ENCODE data around the gene SULT1C3.
A peak's percentile ranks its signal among the peaks of the same experiment; 100 is the strongest.

SULT1C3 gene

DNA sequence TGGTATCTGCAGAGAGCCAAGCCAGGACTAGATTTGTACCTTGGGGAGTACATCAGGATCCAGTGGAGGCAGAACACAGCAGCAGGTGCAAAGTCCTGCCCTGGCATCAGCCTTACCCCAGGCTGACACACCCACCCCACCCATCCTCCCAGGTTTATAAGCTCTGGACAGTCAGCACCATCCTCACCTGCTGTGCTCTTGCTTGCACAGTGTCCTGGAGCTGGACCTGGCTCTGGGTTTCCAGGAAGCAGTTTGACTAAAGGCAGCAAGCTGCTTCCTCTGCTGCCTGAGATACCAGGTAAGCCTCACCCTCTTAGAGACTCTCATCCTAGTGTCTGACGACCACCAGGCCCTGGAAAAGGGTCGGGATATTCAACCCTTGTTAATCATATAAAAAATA is at the start of gene SULT1C3:
SULT1C3 (plus strand) TSS at position 183 of the 400 bp plus-strand sequence. CDS start 7,227 bp downstream, outside the sequence.
- DNase-seq: no peak

DNA sequence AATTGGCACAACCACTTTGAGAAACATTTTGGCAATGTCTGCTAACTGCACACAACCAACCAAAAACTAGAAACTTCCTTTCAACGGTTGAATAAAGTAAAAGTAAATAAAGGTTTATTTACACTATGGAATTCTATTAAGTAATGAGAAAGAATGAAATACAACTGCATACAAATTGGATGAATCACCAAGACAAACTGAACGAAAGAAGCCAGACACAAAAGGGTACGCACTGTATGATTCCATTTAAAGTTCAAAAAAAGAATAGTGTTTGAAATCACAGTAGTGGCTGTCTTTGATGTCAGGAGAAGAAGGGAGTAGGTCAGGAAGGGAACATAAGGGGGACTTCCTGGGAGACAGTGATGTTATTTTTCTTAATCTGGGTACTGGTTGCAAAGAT is 46.5 kb upstream of the SULT1C3 start:
- DNase-seq: peak; percentile 30

DNA sequence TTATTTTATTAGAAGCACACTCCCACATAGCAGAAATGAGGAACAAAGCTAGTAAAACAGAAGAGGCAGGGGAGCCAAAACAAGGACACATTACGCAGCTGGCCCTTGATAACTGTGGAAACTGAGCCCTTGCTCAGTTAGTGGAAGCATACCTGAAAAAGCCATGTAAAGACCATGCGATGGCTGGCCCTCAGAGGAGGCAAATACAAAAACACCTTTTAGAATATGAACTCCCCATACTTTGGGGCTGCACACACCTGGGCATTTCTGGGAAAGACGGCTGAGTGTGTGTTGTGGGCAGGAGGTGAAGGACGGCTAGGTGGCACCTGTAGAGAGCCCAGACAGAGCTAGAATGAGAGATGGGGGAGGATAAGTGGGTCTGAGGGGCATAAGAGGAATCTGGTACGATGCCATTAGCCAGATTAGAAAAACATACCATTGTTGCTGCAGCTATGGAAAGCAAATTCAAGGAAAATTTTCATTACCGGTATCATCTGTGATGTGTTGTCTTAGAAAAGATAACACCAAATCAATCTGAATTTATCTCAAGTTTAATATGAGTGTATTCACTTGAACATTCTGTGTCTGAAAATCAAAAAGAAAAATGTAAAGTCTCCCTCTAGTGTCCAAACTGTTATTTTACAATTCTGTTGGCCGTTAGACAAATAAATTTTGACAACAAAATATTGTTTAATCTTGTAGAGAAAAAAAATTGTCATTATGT is 45.2 kb upstream of the SULT1C3 start:
- peak; percentile 37 for DNase-seq

DNA sequence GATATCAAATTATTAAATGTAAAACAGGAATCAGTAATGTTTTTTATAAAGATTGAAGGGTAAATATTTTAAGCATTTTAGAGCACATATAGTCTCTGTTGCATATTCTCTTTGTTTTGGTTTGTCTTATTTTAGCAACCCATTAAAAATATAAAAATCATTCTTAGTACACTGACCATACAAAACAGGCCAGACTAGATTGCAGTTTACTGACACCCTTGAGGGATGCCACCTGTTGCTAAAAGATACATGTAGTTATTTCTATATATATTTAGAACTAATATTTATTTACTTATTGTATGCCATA is 44.7 kb upstream of the SULT1C3 start:
- DNase-seq: no peak

DNA sequence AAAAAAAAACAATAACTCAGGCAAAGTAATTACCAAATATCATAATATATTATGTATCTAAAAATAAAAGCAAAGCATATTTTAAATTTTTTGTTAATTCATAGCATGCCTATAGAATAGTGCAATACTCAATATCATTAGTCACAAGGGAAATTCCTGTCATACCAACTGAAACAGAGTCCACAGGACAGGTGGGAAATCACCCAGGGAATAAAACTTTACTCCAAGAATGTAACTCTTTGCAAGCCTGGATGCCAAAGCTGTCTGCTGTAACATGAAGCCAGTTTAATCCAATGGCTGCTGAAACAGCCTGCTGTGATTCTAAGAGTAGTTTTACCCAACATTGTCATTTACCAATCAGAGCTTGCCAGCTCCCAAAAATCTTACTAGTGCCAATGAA is 40.0 kb upstream of the SULT1C3 start:
- peak; percentile 57 for DNase-seq

DNA sequence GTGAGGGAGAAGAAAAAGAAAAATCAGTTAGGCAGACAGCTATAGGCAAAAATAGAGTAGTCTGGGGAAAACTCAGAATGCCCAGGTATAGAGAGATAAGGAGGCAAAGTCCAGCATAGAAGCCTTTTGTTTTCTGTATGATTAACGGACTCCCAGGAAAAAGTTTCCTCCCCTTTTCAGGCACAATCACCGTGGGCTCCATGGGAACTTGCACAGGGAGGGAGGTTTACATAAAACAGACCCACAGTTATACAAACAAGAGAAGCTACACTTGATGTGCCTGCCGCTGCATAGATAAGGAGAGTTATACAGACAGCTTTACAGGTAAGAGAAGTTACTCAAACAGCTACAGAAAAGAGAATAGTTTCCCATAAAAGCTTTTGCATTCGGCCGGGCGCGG is 39.2 kb upstream of the SULT1C3 start:
- DNase-seq: no peak

DNA sequence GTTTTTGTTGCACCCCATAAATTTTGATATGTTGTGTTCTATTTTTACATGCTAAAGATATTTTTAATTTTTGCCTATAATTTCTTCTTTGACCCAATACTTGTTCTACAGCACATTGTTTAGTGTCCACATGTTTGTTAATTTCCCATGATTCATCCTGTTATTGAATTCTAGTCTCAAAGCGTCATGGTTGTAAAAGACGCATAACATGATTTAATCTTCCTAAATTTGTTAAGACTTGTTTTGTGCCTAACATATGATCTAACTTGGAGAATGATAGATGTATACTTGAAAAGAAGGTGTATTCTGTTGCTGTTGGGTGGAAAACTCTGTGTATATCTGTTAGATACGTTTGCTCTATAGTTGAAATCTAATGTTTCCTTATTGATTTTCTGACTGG is 27.1 kb upstream of the SULT1C3 start:
- DNase-seq: no peak

DNA sequence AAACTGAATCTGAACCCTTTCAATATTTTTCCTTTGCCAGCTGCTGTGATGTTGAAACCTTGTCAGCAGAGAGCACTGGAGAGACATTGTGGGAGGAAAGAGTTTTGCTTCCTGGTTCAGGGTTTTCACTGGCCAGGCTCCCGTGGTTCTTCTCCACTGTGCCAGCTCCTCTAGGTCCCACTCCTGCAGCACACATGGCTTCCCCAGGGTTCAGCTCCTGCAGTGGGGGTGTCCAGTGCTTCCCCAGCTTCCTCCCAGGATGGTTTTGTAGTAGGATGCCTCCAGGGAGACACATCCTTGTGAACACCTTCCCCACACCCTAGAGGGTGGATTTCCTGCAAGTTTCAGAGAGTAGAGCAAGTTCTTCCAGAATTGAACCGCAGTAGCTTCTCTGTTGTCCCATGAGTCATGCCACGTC is 24.0 kb upstream of the SULT1C3 start:
- DNase-seq: peak; percentile 55

DNA sequence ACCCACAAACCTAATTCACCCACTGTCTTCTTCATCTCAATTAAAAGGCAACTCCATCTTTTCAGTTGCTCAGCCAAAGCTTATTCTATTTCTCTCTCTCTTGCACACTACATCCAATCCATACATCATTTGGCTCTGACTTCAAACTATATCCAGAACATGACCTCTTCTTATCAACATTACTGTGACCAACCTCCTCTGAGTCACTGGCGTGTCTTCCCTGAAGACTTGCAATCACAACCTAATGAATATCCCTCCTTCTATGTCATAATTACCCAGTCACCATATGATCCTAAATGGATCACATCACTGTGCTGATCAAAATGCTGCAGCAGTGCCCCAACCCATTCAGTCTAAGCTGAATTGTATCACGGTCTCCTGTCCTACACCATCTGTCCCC is 22.6 kb upstream of the SULT1C3 start:
- no peak for DNase-seq

DNA sequence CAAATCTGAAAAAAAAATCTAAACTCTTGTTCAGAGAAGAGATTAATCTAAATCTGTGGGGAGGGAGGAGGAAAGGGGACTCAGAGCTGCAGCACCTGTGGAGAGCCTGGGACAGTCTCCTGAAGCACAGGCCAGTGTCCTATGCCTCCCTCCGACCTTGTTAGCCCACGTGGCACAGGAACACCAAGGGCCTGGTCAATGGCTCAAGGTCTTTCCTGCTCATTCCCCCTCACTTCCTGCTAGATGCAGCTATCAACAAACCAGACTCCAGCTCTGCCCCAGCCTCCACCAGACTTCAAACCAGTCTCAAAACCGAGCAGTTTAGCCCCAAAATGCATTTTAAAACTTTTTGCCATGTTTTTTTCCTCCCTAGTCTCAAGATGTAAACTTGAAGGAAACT is 20.1 kb upstream of the SULT1C3 start:
- no peak for DNase-seq

DNA sequence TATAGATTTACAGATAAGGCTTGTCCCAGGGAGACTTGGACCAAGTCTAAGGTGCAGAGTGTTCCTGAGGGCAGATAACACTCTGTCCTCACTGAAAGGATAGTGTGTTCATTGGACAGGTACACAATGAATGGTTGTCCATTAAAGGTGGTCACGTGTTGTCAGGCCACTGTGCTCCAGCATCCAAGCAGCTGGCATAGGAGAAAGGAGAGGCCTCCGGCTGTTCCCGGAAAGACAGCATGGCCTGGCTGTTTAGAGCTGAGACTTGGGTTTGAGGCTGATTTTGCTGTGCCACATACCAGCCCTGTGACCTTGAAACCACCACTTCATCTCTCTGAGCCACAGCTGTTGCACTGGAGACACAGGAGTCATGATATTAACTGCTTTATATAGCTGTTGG is 19.6 kb upstream of the SULT1C3 start:
- DNase-seq: no peak

DNA sequence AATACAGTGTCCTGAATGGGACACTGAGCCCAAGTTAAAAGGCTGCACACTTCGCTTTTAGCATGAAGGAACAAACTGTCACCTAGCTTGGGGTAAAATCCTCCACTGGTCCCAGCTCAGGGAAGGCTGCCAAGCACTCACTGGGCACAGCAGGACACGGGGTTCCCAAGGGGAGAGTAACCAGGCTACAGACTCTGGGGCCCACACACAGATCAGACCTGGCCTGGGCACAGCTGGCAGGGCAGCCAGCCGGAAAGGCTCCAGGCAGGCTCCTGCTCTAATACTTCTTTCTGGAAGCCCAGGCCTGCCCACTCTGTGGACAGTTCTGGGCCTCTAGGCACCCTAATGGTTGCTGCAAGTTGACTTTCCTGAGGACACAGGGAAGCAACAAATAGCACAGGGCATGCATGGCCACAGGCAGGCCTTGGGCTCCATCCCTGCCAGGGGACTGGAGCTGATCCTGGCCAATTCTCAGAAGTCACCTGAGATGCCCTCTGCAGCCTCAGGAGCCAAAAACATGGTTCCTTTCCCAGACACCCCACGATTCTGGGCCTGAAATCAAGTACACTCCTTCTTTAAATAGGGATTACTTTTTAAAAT is 18.7 kb upstream of the SULT1C3 start:
- no peak for DNase-seq

DNA sequence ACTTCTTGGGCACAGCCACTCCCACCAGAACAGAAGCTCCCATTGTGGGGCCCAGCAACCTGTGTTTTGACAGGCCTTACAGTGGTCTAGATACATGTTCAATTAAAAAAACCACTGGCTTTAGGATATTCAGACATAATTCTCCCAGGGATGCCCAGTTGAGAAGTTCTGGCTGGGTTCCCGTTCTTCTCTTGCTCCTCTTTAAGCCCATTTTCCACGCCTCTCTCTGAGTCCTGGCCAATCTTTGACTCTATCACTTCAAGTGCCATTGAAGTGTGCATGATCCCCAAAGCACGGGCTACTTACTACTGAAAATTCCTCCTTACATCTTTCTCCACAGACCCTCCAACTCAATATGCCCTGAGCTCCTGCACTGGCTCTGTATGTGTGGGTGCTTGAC is 17.5 kb upstream of the SULT1C3 start:
- no peak for DNase-seq

DNA sequence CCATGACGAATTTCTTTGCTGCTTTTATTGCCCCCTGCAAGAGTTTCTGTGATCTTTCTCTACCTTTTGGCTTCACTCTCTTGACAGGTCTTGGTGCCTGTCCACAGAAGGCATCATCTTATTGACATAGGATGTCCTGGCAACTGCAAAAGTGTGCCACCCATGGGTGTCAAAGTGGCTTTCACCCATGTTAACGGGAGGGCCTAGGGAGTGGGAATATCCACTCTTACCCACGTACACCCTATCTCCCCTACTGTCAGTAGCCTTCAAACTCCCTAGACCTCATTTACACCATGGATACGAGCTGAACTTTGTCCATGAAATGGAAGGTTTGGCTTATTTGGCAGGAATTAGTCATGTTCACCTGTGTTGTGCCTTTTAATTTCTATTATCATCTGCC is 16.2 kb upstream of the SULT1C3 start:
- no peak for DNase-seq

DNA sequence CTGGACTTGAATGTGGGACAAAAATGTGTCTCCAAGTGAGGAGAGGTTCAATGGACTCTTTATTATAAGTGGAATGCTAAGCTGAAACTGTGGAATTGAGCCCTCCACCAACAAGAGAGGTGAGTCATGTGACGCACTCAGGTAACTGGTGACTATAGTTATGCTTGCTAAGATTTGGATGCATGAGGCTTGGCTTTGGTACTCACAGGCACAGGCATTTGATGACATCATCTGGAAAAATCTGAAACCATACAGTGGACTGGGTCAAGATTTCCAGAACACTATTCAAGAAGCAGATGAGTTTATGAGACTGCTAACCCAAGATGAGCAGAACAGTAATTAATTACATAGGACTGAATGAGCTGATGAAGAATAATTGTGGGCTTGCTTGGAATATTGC is 15.7 kb upstream of the SULT1C3 start:
- no peak for DNase-seq

DNA sequence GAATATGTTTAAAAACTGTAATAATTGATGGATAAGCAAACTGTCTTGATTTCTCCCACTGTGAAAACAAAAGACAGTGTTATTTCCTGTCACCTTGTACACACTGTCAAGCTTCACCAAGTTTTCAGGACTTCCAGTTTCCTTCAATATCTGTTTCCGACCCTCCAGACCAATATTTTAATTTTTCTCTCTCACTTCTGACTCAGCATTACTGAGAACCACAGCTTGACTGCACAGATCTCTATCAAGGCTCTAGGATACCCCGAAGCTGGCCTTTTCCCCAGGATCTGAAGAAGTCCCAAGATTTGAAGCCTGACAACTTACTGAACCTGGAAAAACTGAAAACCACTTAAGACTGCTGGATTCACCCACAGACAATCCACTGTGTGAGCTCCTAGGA is 13.2 kb upstream of the SULT1C3 start:
- DNase-seq: no peak

DNA sequence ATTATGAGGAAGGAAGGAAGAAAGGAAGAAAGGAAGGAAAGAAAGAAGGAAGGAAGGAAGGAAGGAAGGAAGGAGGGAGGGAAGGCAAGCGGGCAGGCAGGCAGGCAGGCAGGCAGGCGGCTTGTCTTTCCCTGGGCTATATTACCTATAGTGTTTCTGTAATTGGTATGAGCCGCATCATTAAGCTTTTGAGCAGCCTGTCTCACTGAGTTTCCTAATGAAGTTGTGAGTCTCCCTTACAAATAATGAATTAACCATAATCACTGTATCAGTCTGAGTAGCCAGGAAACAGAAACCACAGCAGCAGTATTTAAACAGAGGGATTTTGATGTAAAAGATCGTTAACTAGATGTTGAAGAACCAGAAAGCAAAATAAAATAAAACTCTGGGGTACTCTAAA is 11.8 kb upstream of the SULT1C3 start:
- no peak for DNase-seq

DNA sequence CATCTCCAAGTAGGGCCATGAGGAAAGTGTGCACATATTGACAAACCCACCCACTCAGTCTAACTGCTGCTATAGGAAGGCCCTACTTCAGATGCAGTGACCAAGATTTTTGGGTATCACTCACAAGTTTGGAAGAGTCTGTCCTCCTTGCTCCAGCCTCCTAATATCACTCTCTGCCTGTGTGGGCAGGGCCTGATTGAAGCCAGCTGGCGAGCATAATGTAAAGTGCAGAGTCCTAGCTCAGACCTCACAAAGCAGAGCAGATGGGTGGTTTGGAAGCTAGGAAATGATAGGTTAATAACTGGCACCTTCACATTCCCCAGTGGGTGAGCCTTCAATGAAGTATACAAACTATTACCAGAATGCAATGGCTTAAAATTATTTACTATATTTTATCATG is 11.2 kb upstream of the SULT1C3 start:
- no peak for DNase-seq

DNA sequence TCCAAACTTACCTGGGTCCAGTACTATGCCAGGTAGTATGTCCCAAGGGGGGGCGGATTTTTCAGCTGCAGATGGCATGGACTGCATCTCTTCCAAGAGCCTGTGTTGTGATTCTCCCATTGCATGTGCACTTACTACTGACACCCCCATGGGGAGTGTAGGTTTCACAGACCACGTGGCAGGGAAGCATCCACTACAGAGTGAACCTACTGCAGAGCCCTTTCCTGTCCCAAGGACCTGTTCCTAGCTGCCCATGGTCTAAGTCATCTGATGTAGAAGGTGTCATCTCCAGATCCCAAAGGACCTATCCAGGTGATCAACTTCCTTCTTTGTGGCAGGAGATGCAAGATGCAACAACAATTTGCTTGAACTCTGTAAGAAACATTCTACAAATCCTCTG is 9.9 kb upstream of the SULT1C3 start:
- no peak for DNase-seq

DNA sequence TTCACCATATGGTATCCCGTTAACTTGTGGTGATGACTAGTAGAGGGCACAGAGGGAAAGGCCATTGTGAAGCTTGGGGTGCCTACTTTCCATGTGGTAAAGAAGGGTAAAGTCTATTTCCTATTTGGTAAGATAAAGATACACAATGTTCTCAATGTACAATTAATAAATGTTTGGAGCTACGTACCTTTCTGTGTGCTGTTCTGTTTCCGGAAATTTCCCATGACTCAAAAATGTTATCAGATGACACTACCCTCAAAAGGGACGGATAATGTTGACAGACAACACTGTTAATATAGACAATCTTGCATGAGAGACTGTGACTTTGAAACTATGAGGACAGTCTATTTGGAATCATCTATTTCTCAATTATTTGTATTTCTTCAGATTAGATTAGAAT is 4.2 kb upstream of the SULT1C3 start:
- DNase-seq: no peak

DNA sequence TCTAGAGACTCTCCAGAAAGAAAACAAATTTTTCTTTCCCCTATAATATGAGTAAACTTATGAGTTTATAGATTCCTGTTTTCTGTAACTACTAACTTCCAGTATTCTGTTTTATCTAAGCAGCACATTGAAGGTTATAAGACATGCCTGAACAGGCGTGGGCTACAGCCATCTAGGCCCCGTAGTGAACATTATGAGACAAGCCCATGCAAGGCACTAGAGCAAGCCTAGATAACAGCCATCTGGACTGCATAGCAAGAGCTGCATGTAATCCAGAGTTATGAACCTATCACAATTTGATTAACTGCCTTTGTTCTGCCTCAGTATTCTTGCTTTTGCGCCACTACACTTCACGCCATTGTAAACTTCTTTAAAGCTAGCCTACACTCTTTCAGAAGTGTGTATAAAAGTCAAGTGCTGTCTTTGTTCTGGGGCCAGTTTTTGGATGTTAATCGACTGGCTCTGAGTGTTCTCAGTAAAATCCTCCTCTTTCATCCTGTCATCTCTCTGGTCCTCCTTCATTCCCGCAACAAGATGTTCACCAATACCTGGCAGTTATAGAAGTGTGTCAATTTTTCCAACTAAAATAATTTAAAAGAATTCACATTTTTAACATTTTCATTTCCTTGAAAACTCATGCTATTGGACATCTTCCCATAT is 3.0 kb upstream of the SULT1C3 start:
- DNase-seq: no peak

DNA sequence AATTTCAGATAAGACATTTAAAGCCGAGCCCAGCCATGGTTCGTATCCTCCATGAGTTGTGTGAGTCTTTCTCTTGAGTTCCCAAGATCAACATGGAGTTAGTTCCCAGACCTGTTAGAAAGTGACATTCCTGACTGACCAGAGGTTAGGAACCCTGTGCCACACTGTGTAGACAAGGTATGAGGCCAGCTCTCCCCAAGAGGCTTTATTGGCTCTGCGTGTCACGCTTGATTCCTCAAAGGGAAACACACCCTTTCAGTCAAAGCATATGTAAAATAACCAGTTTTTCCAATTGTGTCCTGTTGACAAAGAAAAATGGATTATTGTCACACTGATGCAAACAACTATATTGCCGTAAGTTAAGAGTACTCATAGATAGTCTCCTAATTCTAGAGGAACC is 1.2 kb downstream of the SULT1C3 start:
- DNase-seq: no peak

DNA sequence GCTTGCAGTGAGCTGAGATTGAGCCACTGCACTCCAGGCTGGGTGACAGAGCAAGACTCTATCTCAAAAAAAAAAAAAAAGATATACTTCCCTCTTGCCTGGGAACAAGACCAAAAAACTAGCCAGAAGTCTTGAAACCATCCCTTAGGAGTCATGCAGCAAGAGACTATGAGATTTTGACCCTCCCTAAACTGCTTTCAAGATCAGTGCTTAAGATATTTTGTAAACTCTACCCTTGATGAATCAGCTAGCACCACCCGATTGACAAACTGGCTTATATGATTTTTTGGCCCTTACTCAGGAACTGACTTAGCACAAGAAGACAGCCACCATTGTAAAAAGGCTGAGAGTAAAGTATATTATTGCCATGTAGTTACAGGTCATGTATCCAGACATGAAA is 3.8 kb downstream of the SULT1C3 start:
- no peak for DNase-seq

DNA sequence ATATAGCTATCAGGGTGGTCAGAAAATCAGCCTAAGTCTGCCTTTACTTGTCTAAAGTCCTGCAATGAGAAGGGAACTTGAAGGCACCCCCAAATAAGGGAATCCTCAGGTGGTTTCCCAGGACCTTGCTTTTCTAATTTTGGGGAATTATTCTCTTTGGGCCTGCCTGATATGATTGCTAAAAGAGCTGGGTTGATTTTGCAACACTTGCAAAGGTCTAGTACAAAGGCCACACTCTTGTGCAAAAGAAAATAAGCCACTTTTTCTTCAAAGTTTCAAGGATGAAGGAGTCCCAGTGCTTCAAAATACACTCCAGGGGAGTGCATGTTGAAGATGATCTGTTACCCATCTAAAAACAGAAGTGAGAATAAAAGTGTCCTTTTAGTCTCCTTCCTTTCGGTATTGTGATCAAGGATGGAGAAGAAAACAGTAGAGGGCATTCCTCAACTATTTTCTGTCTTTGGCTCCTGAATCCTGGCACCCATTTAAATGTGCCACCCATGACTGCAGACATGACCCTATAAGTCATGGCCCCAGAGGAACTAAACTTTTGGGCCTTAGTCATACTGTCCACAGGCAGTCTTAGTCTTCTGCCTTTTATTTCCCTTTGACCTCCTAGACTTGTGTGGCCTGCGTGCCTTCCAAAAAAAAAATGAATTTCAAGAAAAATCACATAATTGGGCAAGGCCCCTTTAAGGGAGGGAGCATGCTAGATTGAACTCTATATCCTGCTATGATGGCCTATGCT is 5.1 kb downstream of the SULT1C3 start:
- DNase-seq: no peak

All from kidney glomerular epithelial cell (primary cell).